H1 (cell line): ENCODE results near the gene GSTO2. TPM values are rescaled to one million over a fixed set of nuclear protein-coding genes. Genes with fewer than 3 reads are reported as not detected.

ENCODE experiments used
- CBX5 ChIP-seq: fragments of 300-800, 300-1000 bp; sonication (generic); IDR thresholded peaks from 2 replicates; pipeline ENCODE4 v1.7.1; 2016; ENCODE audit warnings: antibody characterized with exemption, low read length, low read depth
- CHD1 ChIP-seq: IDR thresholded peaks from 2 replicates; pipeline ENCODE4 v1.6.1; 2012; ENCODE audit warnings: low read depth, low read length, improper control_type of control experiment
- CHD2 ChIP-seq: IDR thresholded peaks from 2 replicates; pipeline ENCODE4 v1.6.1; 2012; ENCODE audit warnings: low read length, improper control_type of control experiment
- CREB1 ChIP-seq: IDR thresholded peaks from 2 replicates; pipeline ENCODE4 v1.6.1; 2012; ENCODE audit warnings: inconsistent platforms
- EGR1 ChIP-seq: IDR thresholded peaks from 2 replicates; pipeline ENCODE4 v1.6.1; 2011; ENCODE audit warnings: low read depth, low read length, borderline replicate concordance
- EP300 ChIP-seq, 2 experiments: IDR thresholded peaks; 1 replicate in 1 of 2; 2 replicates in 1 of 2; pipeline ENCODE4 v1.6.1; 2011 to 2012; ENCODE audit warnings: low read depth in 2 of 2, low read length in 2 of 2, mild to moderate bottlenecking in 2 of 2, borderline replicate concordance in 1 of 2, inconsistent platforms in 1 of 2, moderate library complexity in 1 of 2
- EZH2 ChIP-seq: fragments of 200-600 bp; sonication (generic); IDR thresholded peaks from 2 replicates; pipeline ENCODE4 v1.7.1; 2012; ENCODE audit warnings: low read depth, mild to moderate bottlenecking, moderate library complexity, low read length, inconsistent platforms; ENCODE audit not compliant: severe bottlenecking
- HDAC6 ChIP-seq: IDR thresholded peaks from one replicate; pipeline ENCODE4 v1.7.1; 2012; ENCODE audit warnings: low read depth, mild to moderate bottlenecking, inconsistent platforms, low read length, moderate library complexity
- JUN ChIP-seq: IDR thresholded peaks from 2 replicates; pipeline ENCODE4 v1.6.1; 2011; ENCODE audit warnings: low read depth, mild to moderate bottlenecking, improper control_type of control experiment, low read length
- JUND ChIP-seq: IDR thresholded peaks from 2 replicates; pipeline ENCODE4 v1.6.1; 2011; ENCODE audit warnings: mild to moderate bottlenecking, improper control_type of control experiment, low read length
- KDM1A ChIP-seq: fragments of 200-600, 300-600 bp; sonication (generic); IDR thresholded peaks from 2 replicates; pipeline ENCODE4 v1.7.1; 2016; ENCODE audit warnings: mild to moderate bottlenecking, low read length, borderline replicate concordance
- MAFK ChIP-seq: IDR thresholded peaks from 2 replicates; pipeline ENCODE4 v1.6.1; 2012; ENCODE audit warnings: low read depth, mild to moderate bottlenecking, improper control_type of control experiment, low read length
- MAX ChIP-seq: IDR thresholded peaks from 2 replicates; pipeline ENCODE4 v1.6.1; 2012; ENCODE audit warnings: inconsistent platforms
- NANOG ChIP-seq: IDR thresholded peaks from 2 replicates; pipeline ENCODE4 v1.6.1; 2011; ENCODE audit warnings: low read length, low read depth, mild to moderate bottlenecking, inconsistent platforms; ENCODE audit not compliant: insufficient read depth, poor library complexity, severe bottlenecking
- POLR2AphosphoS5 ChIP-seq: IDR thresholded peaks from 2 replicates; pipeline ENCODE4 v1.6.1; 2011; ENCODE audit warnings: low read depth, low read length
- RBBP5 ChIP-seq: IDR thresholded peaks from 2 replicates; pipeline ENCODE4 v1.7.1; 2012; ENCODE audit warnings: low read depth, mild to moderate bottlenecking, inconsistent platforms, low read length, moderate library complexity, borderline replicate concordance
- RFX5 ChIP-seq: IDR thresholded peaks from 2 replicates; pipeline ENCODE4 v1.6.1; 2011; ENCODE audit warnings: low read depth, low read length, improper control_type of control experiment, borderline replicate concordance
- RXRA ChIP-seq: IDR thresholded peaks from 2 replicates; pipeline ENCODE4 v1.6.1; 2011; ENCODE audit warnings: low read depth, mild to moderate bottlenecking, low read length, moderate library complexity; ENCODE audit not compliant: insufficient read depth
- SIRT6 ChIP-seq: IDR thresholded peaks from one replicate; pipeline ENCODE4 v1.7.1; 2012; ENCODE audit warnings: low read length, inconsistent platforms
- SIX5 ChIP-seq: IDR thresholded peaks from 2 replicates; pipeline ENCODE4 v1.6.1; 2011; ENCODE audit warnings: mild to moderate bottlenecking, low read depth, low read length
- SRF ChIP-seq: IDR thresholded peaks from 2 replicates; pipeline ENCODE4 v1.6.1; 2011; ENCODE audit warnings: mild to moderate bottlenecking, low read depth, low read length, moderate library complexity
- TAF1 ChIP-seq: IDR thresholded peaks from 2 replicates; pipeline ENCODE4 v1.6.1; 2011; ENCODE audit warnings: mild to moderate bottlenecking, low read depth, low read length
- ZNF274 ChIP-seq: IDR thresholded peaks from 2 replicates; pipeline ENCODE4 v1.7.0; 2012; ENCODE audit warnings: low read length, borderline replicate concordance; ENCODE audit errors: extremely low read depth
- polyA plus RNA-seq, 7 experiments: library from polyadenylated mRNA; depleted of rRNA in 3 of 7; stranded (reverse) in 5 of 7; unstranded in 2 of 7; fragments of >200 nt in 5 of 7; fragments of 200-250 nt in 2 of 7; gene quantifications; 1 replicate in 5 of 7; 2 replicates in 1 of 7; 4 replicates in 1 of 7; pipeline versions ENCODE4 v1.2.1 to v1.2.3, GENCODE V29; 2011 to 2013; ENCODE audit warnings: missing spikeins in 2 of 7, mixed read lengths in 2 of 7
- total RNA-seq: library from RNA; stranded (reverse); fragmentation: NEBNext Ultra II Directional; extraction: Animal tissue kit (Norgen Biotek cat#: 25700); gene quantifications from 2 replicates; pipeline ENCODE4 v1.2.1, GENCODE V29; 2021
- TF ChIP-seq, protein P1 (sequence below): IDR thresholded peaks from 2 replicates; pipeline ENCODE4 v1.6.1; 2011; ENCODE audit warnings: low read length, improper control_type of control experiment

The GSTO2 gene
- total and polyA plus RNA-seq, 2 of the 8 experiments (the other 6 are each of a cell fraction or from before 2014, with no cell fraction given), result 13.1 to 41.7 TPM

GRCh38 chr10:104328896-104329710 lies 60.1 kb downstream of the GSTO2 start (continued):
- TF ChIP-seq TAF1, result peak; percentile 9; the same call in 1 of the 2 replicates
- no peak for TF ChIP-seq NANOG
- TF ChIP-seq MAFK, result no peak
- TF ChIP-seq CREB1, result peak; percentile 24; the same call in 1 of the 2 replicates
- no peak for TF ChIP-seq CHD1
- no peak for TF ChIP-seq KDM1A
- TF ChIP-seq RXRA, result no peak
- TF ChIP-seq HDAC6, result no peak
- TF ChIP-seq CHD2, result no peak
- no peak for TF ChIP-seq POLR2AphosphoS5
- TF ChIP-seq SIX5, result no peak
- no peak for TF ChIP-seq EZH2
- no peak for TF ChIP-seq SRF
- TF ChIP-seq, protein P1, sequence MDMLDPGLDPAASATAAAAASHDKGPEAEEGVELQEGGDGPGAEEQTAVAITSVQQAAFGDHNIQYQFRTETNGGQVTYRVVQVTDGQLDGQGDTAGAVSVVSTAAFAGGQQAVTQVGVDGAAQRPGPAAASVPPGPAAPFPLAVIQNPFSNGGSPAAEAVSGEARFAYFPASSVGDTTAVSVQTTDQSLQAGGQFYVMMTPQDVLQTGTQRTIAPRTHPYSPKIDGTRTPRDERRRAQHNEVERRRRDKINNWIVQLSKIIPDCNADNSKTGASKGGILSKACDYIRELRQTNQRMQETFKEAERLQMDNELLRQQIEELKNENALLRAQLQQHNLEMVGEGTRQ, result no peak
- TF ChIP-seq RBBP5, result peak; percentile 48; the same call in 1 of the 2 replicates
- no peak for TF ChIP-seq EP300 (IDR thresholded peaks at IDR 0.05; ENCODE audit: borderline replicate concordance in 1 of 2, low read depth in 2 of 2, low read length in 2 of 2)
- TF ChIP-seq CBX5, result no peak
- TF ChIP-seq ZNF274, result no peak
- no peak for TF ChIP-seq MAX
- TF ChIP-seq SIRT6, result no peak
- TF ChIP-seq JUND, result no peak
- no peak for TF ChIP-seq JUN
- TF ChIP-seq RFX5, result no peak
- no peak for TF ChIP-seq EGR1
